Subcutaneous adipose tissue (tissue), 4 donors: ENCODE results near the gene RAPGEF2. TPM values are rescaled to one million over a fixed set of nuclear protein-coding genes. Genes with fewer than 3 reads are reported as not detected.

Experiments
- CTCF ChIP-seq: fragments of 450-650 bp; IDR thresholded peaks from one replicate; pipeline ENCODE4 v1.5.1; 2016; ENCODE audit warnings: low read depth, mild to moderate bottlenecking, control low read depth, antibody characterized with exemption, moderate library complexity
- total RNA-seq, 4 donors: library from RNA; depleted of rRNA; stranded (reverse); fragments of >200 nt; gene quantifications; one replicate each; pipeline ENCODE4 v1.1.0, GENCODE V29; 2016

Gene RAPGEF2
- total RNA-seq, 4 donors from 2014 or later: 41.2 to 71.8 (median 52.5) TPM

DNA sequence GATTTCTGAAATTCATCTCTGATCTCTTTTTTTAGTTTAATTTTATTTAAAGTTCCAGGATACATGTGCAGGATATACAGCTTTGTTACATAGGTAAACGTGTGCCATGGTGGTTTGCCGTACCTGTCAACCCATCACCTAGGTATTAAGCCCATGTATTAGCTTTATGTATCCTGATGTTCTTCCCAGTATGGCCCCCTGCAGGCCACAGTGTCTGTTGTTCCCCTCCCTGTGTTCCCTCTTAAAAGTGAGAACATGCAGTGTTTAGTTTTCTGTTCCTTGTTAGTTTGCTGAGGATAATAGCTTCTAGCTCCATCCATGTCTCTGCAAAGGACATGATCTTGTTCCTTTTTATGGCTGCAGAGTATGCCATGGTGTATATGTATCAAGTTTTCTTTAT, 153.2 kb downstream of the RAPGEF2 start:
- TF ChIP-seq CTCF: no peak

GRCh38 chr4:159258889-159259560, 156.1 kb downstream of the RAPGEF2 start:
- no peak for TF ChIP-seq CTCF

GRCh38 chr4:159264057-159264456, 161.2 kb downstream of the RAPGEF2 start:
- no peak for TF ChIP-seq CTCF

- no peak for TF ChIP-seq CTCF
Observed at GRCh38 chr4:159266981-159267868, 164.3 kb downstream of the RAPGEF2 start.

- TF ChIP-seq CTCF: no peak
Observed at GRCh38 chr4:159267869-159268285, 165.0 kb downstream of the RAPGEF2 start.

- no peak for TF ChIP-seq CTCF
Observed at GRCh38 chr4:159268607-159269006, 165.7 kb downstream of the RAPGEF2 start.

- no peak for TF ChIP-seq CTCF
Observed at GRCh38 chr4:159269116-159269515, 166.2 kb downstream of the RAPGEF2 start.
